Activated naive CD8-positive, alpha-beta T cell treated with anti-CD3 and anti-CD28 coated beads, Interleukin-2, amount 10 ng/mL, durations not matched to agents 7 days and 5 days (primary cell): ENCODE results near the gene TTLL5. TPM values are rescaled to one million over a fixed set of nuclear protein-coding genes. Genes with fewer than 3 reads are reported as not detected.

Source experiments
- ATAC-seq: fragments of 150-1000 bp; cut with Tn5 transposase; one replicate; pipeline ENCODE4 v1.10.0; 2021; ENCODE audit warnings: low read depth, moderate library complexity
- POLR2A ChIA-PET: fragments of 350-600 bp; sonication (Branson Sonifier 250); formaldehyde crosslinking; loops from one replicate; lab custom pipeline; 2021; ENCODE audit warnings: antibody characterized with exemption; lab: Charles Lee
- DNase-seq: peaks from one replicate; pipeline ENCODE4 v3.0.0; 2021
- H3K27ac Mint-ChIP-seq: one replicate; pipeline ENCODE4 v1.8.0; 2022; ENCODE audit warnings: mild to moderate bottlenecking, mixed read lengths
- H3K27me3 Mint-ChIP-seq: one replicate; pipeline ENCODE4 v1.8.0; 2022; ENCODE audit warnings: mild to moderate bottlenecking, moderate library complexity, mixed read lengths
- H3K36me3 Mint-ChIP-seq: one replicate; pipeline ENCODE4 v1.8.0; 2021; ENCODE audit warnings: mild to moderate bottlenecking, mixed read lengths
- H3K4me1 Mint-ChIP-seq: one replicate; pipeline ENCODE4 v1.8.0; 2021; ENCODE audit warnings: mixed read lengths
- H3K4me3 Mint-ChIP-seq: one replicate; pipeline ENCODE4 v1.8.0; 2022; ENCODE audit warnings: mild to moderate bottlenecking, moderate library complexity, mixed read lengths
- H3K9me3 Mint-ChIP-seq: one replicate; pipeline ENCODE4 v1.8.0; 2021; ENCODE audit warnings: mixed read lengths
- total RNA-seq, 2 experiments: library from RNA; stranded (reverse); gene quantifications; one replicate each; pipeline ENCODE4 v1.2.3, GENCODE V29; 2021

TTLL5 gene
- total RNA-seq, 2 experiments from 2014 or later: 31.8 to 32.7 TPM

DNA sequence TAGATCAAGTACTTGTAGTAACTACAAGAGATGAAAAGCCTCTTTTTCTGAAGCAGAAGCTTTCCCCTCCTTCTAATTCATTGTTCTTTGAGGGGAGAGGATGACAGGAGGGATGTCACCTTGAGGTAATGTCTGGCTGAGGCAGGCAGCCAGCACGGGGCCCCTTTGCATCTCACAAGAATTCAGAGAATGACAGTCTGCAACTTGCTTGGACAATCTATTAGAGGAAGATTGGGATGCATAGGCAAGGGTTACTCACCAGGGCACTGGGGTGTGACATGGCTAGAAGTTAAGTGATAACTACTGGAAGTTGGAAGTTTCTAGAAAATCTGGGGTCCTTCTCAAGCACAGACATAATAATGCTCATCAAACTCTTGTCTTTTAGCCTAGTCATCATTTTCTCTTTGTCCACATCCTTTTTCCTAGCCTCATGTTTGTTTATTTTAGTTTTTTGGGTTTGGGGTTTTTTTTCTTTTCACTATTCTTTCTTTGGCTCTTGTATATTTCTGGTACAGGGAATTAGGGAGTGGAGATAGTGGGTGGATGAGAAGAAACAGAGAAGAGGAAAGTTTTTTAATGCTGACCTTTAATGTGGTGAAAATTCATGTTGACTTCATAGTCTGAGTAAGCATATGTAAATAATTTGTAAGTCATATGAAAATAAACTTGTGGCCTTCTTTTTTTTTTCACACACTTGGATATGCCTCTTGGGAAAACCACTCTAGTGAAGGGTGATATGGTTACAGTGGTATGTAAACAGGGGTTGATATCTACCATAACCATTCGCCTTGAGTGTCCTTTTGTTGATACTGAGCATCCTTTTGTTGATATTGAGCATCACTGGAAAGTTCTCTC is 55.1 kb downstream of the TTLL5 start:
- peaks cover 14% of the 10 kb centered on the region for H3K36me3 Mint-ChIP-seq

DNA sequence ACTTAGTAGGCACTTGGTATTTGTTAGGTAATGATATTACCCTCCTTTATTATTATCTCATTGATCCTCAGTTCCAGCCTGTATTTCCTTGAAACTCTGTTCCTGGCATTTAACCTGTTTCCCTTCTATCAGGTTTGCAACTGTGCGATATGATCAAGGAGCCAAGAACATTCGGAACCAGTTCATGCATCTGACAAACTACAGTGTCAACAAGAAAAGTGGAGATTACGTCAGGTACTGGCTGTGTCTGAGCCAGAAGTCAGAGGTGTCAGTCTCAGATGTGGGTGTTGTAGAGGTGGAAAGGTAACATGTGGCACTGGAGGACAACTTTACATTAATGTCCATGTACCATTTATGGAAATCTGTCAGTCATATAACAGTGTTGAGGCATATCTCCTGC is 56.7 kb downstream of the TTLL5 start:
- H3K27me3 Mint-ChIP-seq: no peaks in the 10 kb centered on the region
- no peak overlapping the region for H3K27ac Mint-ChIP-seq
- POLR2A ChIA-PET: no interaction called here
- ATAC-seq (no peak), DNase-seq (no peak)
- peaks cover 2% of the 10 kb centered on the region for H3K4me1 Mint-ChIP-seq
- peaks cover 23% of the 10 kb centered on the region for H3K36me3 Mint-ChIP-seq
- no peak overlapping the region for H3K4me3 Mint-ChIP-seq
- no peaks in the 10 kb centered on the region for H3K9me3 Mint-ChIP-seq

More for the DNA sequence above, 55.1 kb downstream of the TTLL5 start:
- Mint-ChIP-seq H3K4me1 (peaks cover 2% of the 10 kb centered on the region), H3K4me3 (no peak overlapping the region), H3K27me3 (no peaks in the 10 kb centered on the region), H3K27ac (no peak overlapping the region), H3K9me3 (no peaks in the 10 kb centered on the region)
- no peak for DNase-seq
- POLR2A ChIA-PET: interaction anchor here (0.6 kb wide), 1 partner anchor 266 kb away, joined by 3 read pairs; no protein-coding TSS in a partner anchor
- ATAC-seq: no peak

DNA sequence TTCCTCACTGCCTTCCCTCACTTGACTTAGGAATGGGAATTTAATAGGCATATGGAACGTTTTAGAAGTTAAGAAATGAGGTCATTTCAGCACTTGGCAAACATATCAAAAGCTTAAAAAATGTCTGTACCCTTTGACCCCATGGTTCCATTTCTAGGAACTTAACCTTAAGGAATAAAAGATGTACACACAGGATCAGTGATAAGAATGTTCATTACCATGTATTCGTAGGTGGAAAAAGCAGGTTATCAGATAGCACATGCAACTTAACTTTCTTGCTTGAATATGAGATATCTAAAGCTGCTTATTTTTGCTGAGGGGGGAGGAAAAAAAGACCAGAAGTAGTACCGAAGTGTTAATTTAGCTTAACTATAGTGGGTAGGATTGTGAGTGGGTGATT is 57.2 kb downstream of the TTLL5 start:
- DNase-seq (no peak), ATAC-seq (no peak)
- H3K36me3 Mint-ChIP-seq: peaks cover 28% of the 10 kb centered on the region
- H3K27ac Mint-ChIP-seq: no peak overlapping the region
- H3K4me3 Mint-ChIP-seq: no peak overlapping the region
- H3K9me3 Mint-ChIP-seq: no peaks in the 10 kb centered on the region
- POLR2A ChIA-PET: no interaction called here
- peaks cover 2% of the 10 kb centered on the region for H3K4me1 Mint-ChIP-seq
- no peaks in the 10 kb centered on the region for H3K27me3 Mint-ChIP-seq

GRCh38 chr14:75720116-75720515 is 59.1 kb downstream of the TTLL5 start:
- no peak overlapping the region for H3K4me3 Mint-ChIP-seq
- no peaks in the 10 kb centered on the region for H3K9me3 Mint-ChIP-seq
- POLR2A ChIA-PET: no interaction called here
- H3K27me3 Mint-ChIP-seq: no peaks in the 10 kb centered on the region
- peaks cover 36% of the 10 kb centered on the region for H3K36me3 Mint-ChIP-seq
- peaks cover 5% of the 10 kb centered on the region for H3K4me1 Mint-ChIP-seq
- no peak for DNase-seq
- H3K27ac Mint-ChIP-seq: no peak overlapping the region
- ATAC-seq: no peak

DNA sequence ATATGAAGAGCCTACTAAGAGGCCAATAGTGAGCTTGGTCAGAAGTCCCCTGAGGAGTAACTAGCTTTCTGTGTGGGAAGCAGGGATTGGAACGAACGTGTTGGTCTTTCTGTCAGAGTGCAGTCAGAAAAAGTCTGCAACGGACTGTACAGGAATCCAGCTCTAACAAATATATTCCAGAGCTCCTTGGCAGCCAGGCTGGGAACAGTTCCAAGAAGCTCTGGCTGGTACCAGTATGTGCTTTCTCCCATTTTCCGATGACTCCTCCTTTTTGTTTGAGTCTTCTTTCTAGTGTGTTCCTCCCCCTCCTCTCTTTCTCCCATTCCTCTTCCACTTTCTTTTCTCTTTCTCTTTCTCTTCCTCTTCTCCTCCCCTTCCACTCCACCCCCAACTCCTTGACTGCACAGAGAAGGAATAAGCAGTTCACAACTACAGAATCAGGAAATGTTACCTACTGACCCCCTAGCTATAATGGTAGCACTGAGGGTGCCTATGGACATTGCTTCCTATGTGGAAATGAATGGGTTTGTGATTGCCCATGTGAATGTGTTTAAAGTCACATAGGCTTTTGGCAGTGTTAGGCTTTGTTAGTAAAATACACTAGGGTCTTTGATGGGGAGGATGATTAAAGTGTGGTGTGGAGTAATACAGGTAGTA is 59.9 kb downstream of the TTLL5 start:
- DNase-seq (no peak), ATAC-seq (no peak)
- H3K4me1 Mint-ChIP-seq: peaks cover 5% of the 10 kb centered on the region
- H3K27me3 Mint-ChIP-seq: no peaks in the 10 kb centered on the region
- H3K4me3 Mint-ChIP-seq: no peak overlapping the region
- H3K36me3 Mint-ChIP-seq: peaks cover 43% of the 10 kb centered on the region
- POLR2A ChIA-PET: no interaction called here
- H3K27ac Mint-ChIP-seq: no peak overlapping the region
- H3K9me3 Mint-ChIP-seq: no peaks in the 10 kb centered on the region

DNA sequence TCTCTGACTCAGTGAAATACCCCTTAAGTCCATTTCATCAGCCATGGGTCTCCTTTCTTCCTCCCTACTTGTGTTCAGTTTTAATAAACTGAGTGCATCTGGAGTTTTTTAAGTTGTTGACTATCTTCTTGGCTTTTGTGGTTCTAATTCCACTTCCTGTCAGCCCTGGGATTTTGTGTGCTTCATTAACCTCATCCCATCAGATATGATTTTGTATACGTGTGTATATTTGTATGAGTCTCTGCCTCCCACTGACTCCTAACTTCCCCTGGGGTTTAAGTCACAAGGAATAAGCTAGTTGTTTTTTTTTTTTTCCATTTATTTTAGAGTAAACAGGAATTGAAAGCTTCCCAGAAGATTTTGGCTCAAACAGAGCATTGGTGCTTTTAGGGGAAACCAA is 62.7 kb downstream of the TTLL5 start:
- H3K9me3 Mint-ChIP-seq: peaks cover 4% of the 10 kb centered on the region
- POLR2A ChIA-PET: no interaction called here
- peaks cover 57% of the 10 kb centered on the region for H3K36me3 Mint-ChIP-seq
- DNase-seq (no peak), ATAC-seq (no peak)
- no peaks in the 10 kb centered on the region for H3K27me3 Mint-ChIP-seq
- no peak overlapping the region for H3K27ac Mint-ChIP-seq
- H3K4me1 Mint-ChIP-seq: peaks cover 3% of the 10 kb centered on the region
- H3K4me3 Mint-ChIP-seq: no peak overlapping the region

DNA sequence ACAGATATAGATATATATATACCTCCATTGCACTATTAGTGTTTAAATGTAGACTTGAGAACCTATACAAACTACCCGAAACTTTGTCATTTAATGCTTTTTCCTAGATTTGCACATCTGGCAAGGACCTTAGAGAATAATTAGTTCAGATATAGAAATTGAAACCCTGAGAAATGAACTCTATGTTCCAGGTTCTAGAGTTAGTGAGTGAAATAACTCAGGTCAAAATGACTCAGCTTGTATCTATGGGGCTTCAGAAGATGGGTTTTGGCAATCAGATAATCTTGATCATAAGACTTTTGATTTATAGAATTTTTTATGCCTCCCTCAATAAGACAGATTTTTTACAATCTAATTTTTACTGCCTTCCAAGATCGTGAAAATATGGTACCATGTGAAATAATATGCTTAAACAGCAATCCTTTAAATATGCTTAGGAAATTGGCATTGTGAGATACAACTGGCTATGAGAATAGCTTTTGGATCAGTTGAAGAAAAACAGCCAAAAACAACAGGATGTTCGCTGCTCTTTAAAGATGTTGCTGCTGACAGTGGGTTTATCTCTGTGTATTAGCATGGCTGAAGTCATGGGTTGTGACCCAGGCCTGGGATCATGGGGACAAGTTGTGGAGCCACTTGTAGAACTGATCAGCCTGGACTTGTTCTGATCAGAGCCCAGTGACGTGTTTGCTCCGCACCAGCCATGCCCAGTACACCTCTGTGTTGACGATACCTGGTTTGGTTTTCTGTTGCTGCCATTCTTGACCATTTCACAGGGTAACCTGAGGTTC is 63.6 kb downstream of the TTLL5 start:
- Mint-ChIP-seq H3K4me3 (no peak overlapping the region), H3K27me3 (no peaks in the 10 kb centered on the region), H3K36me3 (peaks cover 55% of the 10 kb centered on the region), H3K27ac (no peak overlapping the region), H3K9me3 (peaks cover 4% of the 10 kb centered on the region), H3K4me1 (peaks cover 6% of the 10 kb centered on the region)
- ATAC-seq (no peak), DNase-seq (no peak)
- POLR2A ChIA-PET: no interaction called here

DNA sequence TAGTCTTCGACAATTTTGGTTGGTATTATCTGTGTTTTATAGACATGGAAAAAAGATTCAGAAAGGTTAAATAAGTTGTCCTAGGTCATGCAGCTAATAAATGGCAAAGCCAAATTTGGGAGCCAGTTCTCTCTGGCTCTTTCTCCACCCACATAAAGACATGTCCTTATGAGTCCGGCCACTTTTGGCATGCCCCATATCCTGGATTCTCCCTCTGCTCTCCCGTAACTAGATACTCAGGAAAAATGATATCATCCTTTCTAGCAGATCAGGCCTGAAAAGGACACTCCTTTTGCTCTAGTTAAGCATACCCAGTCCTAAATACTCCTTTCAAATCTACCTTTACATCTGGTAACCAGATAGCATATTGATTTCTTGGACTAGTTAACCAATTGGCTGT is 64.4 kb downstream of the TTLL5 start:
- Mint-ChIP-seq H3K9me3 (peaks cover 4% of the 10 kb centered on the region), H3K36me3 (peaks cover 55% of the 10 kb centered on the region), H3K4me1 (peaks cover 12% of the 10 kb centered on the region), H3K4me3 (no peak overlapping the region), H3K27ac (no peak overlapping the region), H3K27me3 (no peaks in the 10 kb centered on the region)
- ATAC-seq (no peak), DNase-seq (no peak)
- POLR2A ChIA-PET: no interaction called here

DNA sequence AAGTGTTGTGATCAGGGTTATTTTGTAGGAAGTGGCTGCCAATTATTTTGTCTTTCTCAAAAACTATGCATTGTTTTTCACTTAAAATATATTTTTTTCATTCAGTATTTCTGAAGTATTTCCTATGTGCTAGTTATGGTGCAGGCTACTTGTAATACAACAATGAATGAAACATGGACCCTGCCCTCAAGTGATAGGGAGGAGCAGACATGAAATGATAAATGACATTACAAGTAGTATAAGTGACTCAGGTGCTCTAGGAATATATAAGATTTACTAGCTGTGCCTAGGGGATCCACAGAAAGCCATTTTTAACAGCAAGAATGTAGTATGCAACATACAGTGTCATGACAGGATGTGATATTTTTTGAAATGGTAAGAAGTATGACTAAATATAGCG is 65.3 kb downstream of the TTLL5 start:
- H3K4me1 Mint-ChIP-seq: peaks cover 12% of the 10 kb centered on the region
- DNase-seq: no peak
- H3K4me3 Mint-ChIP-seq: no peak overlapping the region
- H3K9me3 Mint-ChIP-seq: peaks cover 4% of the 10 kb centered on the region
- H3K36me3 Mint-ChIP-seq: peaks cover 52% of the 10 kb centered on the region
- POLR2A ChIA-PET: no interaction called here
- no peak overlapping the region for H3K27ac Mint-ChIP-seq
- ATAC-seq: no peak
- no peaks in the 10 kb centered on the region for H3K27me3 Mint-ChIP-seq

DNA sequence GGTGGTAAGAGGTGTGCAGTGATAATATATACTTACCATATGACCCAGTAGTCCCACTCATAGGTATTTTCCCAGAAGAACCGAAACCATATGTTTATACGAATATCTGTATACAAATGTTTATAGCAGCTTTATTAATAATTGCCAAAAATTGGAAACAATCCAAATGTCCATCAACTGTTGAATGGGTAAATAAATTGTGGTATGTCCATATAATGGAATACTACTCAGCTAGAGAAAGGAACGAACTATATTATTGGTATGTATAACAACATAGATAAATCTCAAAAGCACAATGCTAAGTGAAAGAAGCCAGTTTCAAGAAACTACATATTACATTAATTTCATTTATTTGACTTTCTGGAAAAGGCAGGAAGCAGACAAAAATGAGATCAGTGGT is 66.1 kb downstream of the TTLL5 start:
- DNase-seq: no peak
- no peak overlapping the region for H3K4me3 Mint-ChIP-seq
- POLR2A ChIA-PET: no interaction called here
- no peak for ATAC-seq
- H3K36me3 Mint-ChIP-seq: peaks cover 54% of the 10 kb centered on the region
- H3K27me3 Mint-ChIP-seq: no peaks in the 10 kb centered on the region
- no peak overlapping the region for H3K27ac Mint-ChIP-seq
- peaks cover 4% of the 10 kb centered on the region for H3K9me3 Mint-ChIP-seq
- peaks cover 15% of the 10 kb centered on the region for H3K4me1 Mint-ChIP-seq

- POLR2A ChIA-PET: no interaction called here
- DNase-seq (no peak), ATAC-seq (no peak)
- Mint-ChIP-seq H3K36me3 (peaks cover 27% of the 10 kb centered on the region), H3K9me3 (no peaks in the 10 kb centered on the region), H3K27me3 (no peaks in the 10 kb centered on the region), H3K4me3 (no peak overlapping the region), H3K4me1 (peaks cover 12% of the 10 kb centered on the region), H3K27ac (no peak overlapping the region)
Measured at GRCh38 chr14:75732888-75733287, 71.8 kb downstream of the TTLL5 start.

GRCh38 chr14:75734854-75735253 is 73.8 kb downstream of the TTLL5 start:
- Mint-ChIP-seq H3K4me3 (no peak overlapping the region), H3K27ac (no peak overlapping the region), H3K27me3 (no peaks in the 10 kb centered on the region), H3K36me3 (peaks cover 23% of the 10 kb centered on the region), H3K4me1 (peaks cover 7% of the 10 kb centered on the region), H3K9me3 (no peaks in the 10 kb centered on the region)
- no peak for ATAC-seq
- no peak for DNase-seq
- POLR2A ChIA-PET: interaction anchor here (0.7 kb wide), 1 partner anchor 198 kb away, joined by 3 read pairs; no protein-coding TSS in a partner anchor

DNA sequence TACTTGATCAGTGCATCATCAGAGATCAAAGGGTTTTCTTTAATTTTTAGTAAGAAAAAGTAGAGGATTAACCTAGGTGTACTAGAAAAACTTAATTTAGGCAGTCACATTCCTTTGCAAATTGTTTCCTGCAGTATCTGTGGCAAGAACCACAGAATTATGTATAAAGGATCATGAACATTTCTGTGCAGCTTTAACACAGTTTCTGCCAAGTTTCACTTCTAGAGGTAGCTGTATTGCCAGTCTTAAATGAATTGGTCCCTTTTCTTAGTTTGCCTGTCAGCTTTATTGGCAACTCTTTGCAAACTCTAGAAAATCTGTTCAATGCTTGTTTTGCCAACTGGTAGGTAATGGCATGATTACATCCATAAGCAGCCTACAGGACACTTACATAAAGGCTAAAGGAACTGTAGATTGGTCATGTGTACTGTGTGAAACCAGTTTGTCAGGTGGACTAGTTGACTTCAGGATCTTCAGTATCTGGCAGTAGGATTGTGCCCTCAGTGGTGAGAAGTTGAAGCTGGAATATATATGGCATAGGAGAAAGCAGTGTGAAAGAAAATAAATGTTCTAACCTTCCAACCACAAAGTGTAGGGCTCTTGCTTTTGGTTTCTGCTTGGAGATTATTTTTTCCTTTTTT is 75.9 kb downstream of the TTLL5 start:
- peaks cover 21% of the 10 kb centered on the region for H3K36me3 Mint-ChIP-seq
- H3K27ac Mint-ChIP-seq: no peak overlapping the region
- H3K9me3 Mint-ChIP-seq: no peaks in the 10 kb centered on the region
- H3K4me3 Mint-ChIP-seq: no peak overlapping the region
- POLR2A ChIA-PET: interaction anchor here (0.6 kb wide), 1 partner anchor 600 kb away, joined by 4 read pairs; no protein-coding TSS in a partner anchor
- no peak for DNase-seq
- no peaks in the 10 kb centered on the region for H3K4me1 Mint-ChIP-seq
- no peak for ATAC-seq
- H3K27me3 Mint-ChIP-seq: no peaks in the 10 kb centered on the region
